Fibroblast of skin of left quadriceps (primary cell): ENCODE data around the gene PCBP3.

Experiments used
- DNase-seq, 2 experiments: peaks; one replicate each; pipeline ENCODE4 v3.0.0-alpha.2; 2013; ENCODE audit warnings: low read depth in 2 of 2

PCBP3 gene

GRCh38 chr21:45930231-45930760 lies 286.8 kb downstream of the PCBP3 start:
- no peak for DNase-seq

- DNase-seq: no peak
Measured at GRCh38 chr21:45930792-45931191, 287.3 kb downstream of the PCBP3 start.

- no peak for DNase-seq
Measured at GRCh38 chr21:45931397-45931969, 288.0 kb downstream of the PCBP3 start.

- DNase-seq: no peak
Measured at GRCh38 chr21:45932922-45933502, 289.5 kb downstream of the PCBP3 start.

GRCh38 chr21:45934085-45934484 lies 290.6 kb downstream of the PCBP3 start:
- no peak for DNase-seq

- no peak for DNase-seq
Measured at GRCh38 chr21:45934554-45934953, 291.0 kb downstream of the PCBP3 start.

- peak in 1 of 2 experiments; percentile 2 for DNase-seq
Measured at GRCh38 chr21:45935628-45936027, 292.1 kb downstream of the PCBP3 start.

- no peak for DNase-seq
Measured at GRCh38 chr21:45937721-45938452, 294.4 kb downstream of the PCBP3 start.

- no peak for DNase-seq
Measured at GRCh38 chr21:45938453-45938755, 294.9 kb downstream of the PCBP3 start.

- DNase-seq: no peak
Measured at GRCh38 chr21:45938811-45939520, 295.4 kb downstream of the PCBP3 start.

- no peak for DNase-seq
Measured at GRCh38 chr21:45939521-45940045, 296.1 kb downstream of the PCBP3 start.

- DNase-seq: no peak
Measured at GRCh38 chr21:45940091-45940490, 296.6 kb downstream of the PCBP3 start.

GRCh38 chr21:45940621-45941337 lies 297.3 kb downstream of the PCBP3 start:
- DNase-seq: no peak

GRCh38 chr21:45941338-45941710 lies 297.8 kb downstream of the PCBP3 start:
- no peak for DNase-seq

- no peak for DNase-seq
Measured at GRCh38 chr21:45941717-45942546, 298.4 kb downstream of the PCBP3 start.

GRCh38 chr21:45942755-45943629 lies 299.5 kb downstream of the PCBP3 start:
- no peak for DNase-seq

- DNase-seq: no peak
Measured at GRCh38 chr21:45943630-45944540, 300.4 kb downstream of the PCBP3 start.

- no peak for DNase-seq
Measured at GRCh38 chr21:45944601-45945000, 301.1 kb downstream of the PCBP3 start.
